HepG2 (cell line): ENCODE measurements around the gene YTHDF1. TPM values are rescaled to one million over a fixed set of nuclear protein-coding genes. Genes with fewer than 3 reads are reported as not detected.
A peak's percentile ranks its signal among the peaks of the same experiment; 100 is the strongest.

Source experiments
- ARID5B ChIP-seq: IDR thresholded peaks from 2 replicates; pipeline ENCODE4 v1.4.0; 2020; ENCODE audit warnings: mild to moderate bottlenecking, missing genetic modification reagents
- CSRNP1 ChIP-seq: sonication (generic); formaldehyde crosslinking; IDR thresholded peaks from 2 replicates; pipeline ENCODE4 v1.8.1; 2023; ENCODE audit warnings: mild to moderate bottlenecking, missing genetic modification reagents
- ERF ChIP-seq: IDR thresholded peaks from 2 replicates; pipeline ENCODE4 v1.6.1; 2018; ENCODE audit warnings: missing biosample characterization, missing genetic modification reagents
- FOXP4 ChIP-seq: sonication (generic); formaldehyde crosslinking; IDR thresholded peaks from 2 replicates; pipeline ENCODE4 v1.4.0; 2020; ENCODE audit warnings: missing genetic modification reagents
- KDM2A ChIP-seq: sonication (generic); formaldehyde crosslinking; IDR thresholded peaks from 2 replicates; pipeline ENCODE4 v1.4.0; 2020; ENCODE audit warnings: low read depth, missing genetic modification reagents, borderline replicate concordance
- MIER2 ChIP-seq: IDR thresholded peaks from 2 replicates; pipeline ENCODE4 v1.6.1; 2016; ENCODE audit warnings: missing biosample characterization, missing genetic modification reagents
- PATZ1 ChIP-seq: sonication (generic); formaldehyde crosslinking; IDR thresholded peaks from 2 replicates; pipeline ENCODE4 v1.4.0; 2020; ENCODE audit warnings: missing genetic modification reagents
- STAG1 ChIP-seq: sonication (generic); formaldehyde crosslinking; IDR thresholded peaks from 2 replicates; pipeline ENCODE4 v1.4.0; 2020; ENCODE audit warnings: missing genetic modification reagents
- THAP11 ChIP-seq: IDR thresholded peaks from 2 replicates; pipeline ENCODE4 v1.6.1; 2016; ENCODE audit warnings: missing biosample characterization, missing genetic modification reagents
- TSC22D2 ChIP-seq: sonication (generic); formaldehyde crosslinking; IDR thresholded peaks from 2 replicates; pipeline ENCODE4 v1.5.1; 2020; ENCODE audit warnings: missing genetic modification reagents, mild to moderate bottlenecking, borderline replicate concordance
- ZBTB42 ChIP-seq: sonication (generic); formaldehyde crosslinking; IDR thresholded peaks from 2 replicates; pipeline ENCODE4 v1.5.0; 2020; ENCODE audit warnings: mild to moderate bottlenecking, missing genetic modification reagents
- ZNF280B ChIP-seq: sonication (generic); formaldehyde crosslinking; IDR thresholded peaks from 2 replicates; pipeline ENCODE4 v1.5.0; 2020; ENCODE audit warnings: missing genetic modification reagents, mild to moderate bottlenecking, borderline replicate concordance
- ZNF30 ChIP-seq: sonication (generic); formaldehyde crosslinking; IDR thresholded peaks from 2 replicates; pipeline ENCODE4 v1.5.0; 2020; ENCODE audit warnings: mild to moderate bottlenecking, missing genetic modification reagents
- ZNF451 ChIP-seq: sonication (generic); formaldehyde crosslinking; IDR thresholded peaks from 2 replicates; pipeline ENCODE4 v1.5.0; 2020; ENCODE audit warnings: mild to moderate bottlenecking, missing genetic modification reagents
- ZNF615 ChIP-seq: sonication (generic); formaldehyde crosslinking; IDR thresholded peaks from 2 replicates; pipeline ENCODE4 v1.5.0; 2020; ENCODE audit warnings: mild to moderate bottlenecking, missing genetic modification reagents, borderline replicate concordance
- ZNF780A ChIP-seq: sonication (generic); formaldehyde crosslinking; IDR thresholded peaks from 2 replicates; pipeline ENCODE4 v1.8.0; 2022; ENCODE audit warnings: mild to moderate bottlenecking, missing genetic modification reagents, moderate library complexity
- ZNF839 ChIP-seq: sonication (generic); formaldehyde crosslinking; IDR thresholded peaks from 2 replicates; pipeline ENCODE4 v1.4.0; 2020; ENCODE audit warnings: missing genetic modification reagents, mild to moderate bottlenecking, borderline replicate concordance
- polyA plus RNA-seq, 8 experiments: library from polyadenylated mRNA; depleted of rRNA in 3 of 8; stranded (reverse) in 7 of 8; unstranded in 1 of 8; fragments of >200 nt; fragmentation: Illumina TruSeq in 4 of 8; extraction: Trizol in 4 of 8; gene quantifications; 2 replicates each; pipeline versions ENCODE4 v1.2.1 to v1.2.3, GENCODE V29; 2011 to 2016; ENCODE audit warnings: low read depth in 4 of 8, missing spikeins in 1 of 8, mixed read lengths in 1 of 8; ENCODE audit not compliant: insufficient read depth in 1 of 8
- total RNA-seq, 5 experiments: library from RNA; depleted of rRNA; stranded (reverse); fragments of >200 nt; fragmentation: Illumina TruSeq; extraction: Trizol; gene quantifications; 2 replicates each; pipeline ENCODE4 v1.2.3, GENCODE V29; 2016; ENCODE audit warnings: low read depth in 1 of 5

YTHDF1 gene
- total and polyA plus RNA-seq, 2 of the 13 experiments (the other 11 are each of a cell fraction or from before 2014, with no cell fraction given): 34.5 to 37.7 TPM

GRCh38 chr20:63223121-63223825 is 7.3 kb upstream of the YTHDF1 start (continued):
- 0 out of 2 replicates have a peak, but pooled peaks have one; percentile 45 for TF ChIP-seq ZNF280B
- TF ChIP-seq ZNF780A (CRISPR knock-in tag): no peak
- no peak for TF ChIP-seq ZNF451
- TF ChIP-seq ZNF615 (CRISPR knock-in tag): no peak
- TF ChIP-seq ZNF839 (CRISPR knock-in tag): peak; percentile 32; the same call in 1 of the 2 replicates
- TF ChIP-seq FOXP4 (CRISPR knock-in tag): no peak
- peak; percentile 34; the same call in 1 of the 2 replicates for TF ChIP-seq PATZ1 (CRISPR knock-in tag)
- TF ChIP-seq ZNF30: no peak
- TF ChIP-seq TSC22D2: 0 out of 2 replicates have a peak, but pooled peaks have one; percentile 32
- TF ChIP-seq ARID5B (CRISPR knock-in tag): 0 out of 2 replicates have a peak, but pooled peaks have one; percentile 8
- TF ChIP-seq STAG1 (CRISPR knock-in tag): peak; percentile 84
- TF ChIP-seq THAP11 (CRISPR knock-in tag): peak; percentile 29; the same call in 1 of the 2 replicates
- peak; percentile 28; the same call in 1 of the 2 replicates for TF ChIP-seq KDM2A
- no peak for TF ChIP-seq ZBTB42 (CRISPR knock-in tag)
- TF ChIP-seq ERF (CRISPR knock-in tag): peak; percentile 27; the same call in 1 of the 2 replicates
- 0 out of 2 replicates have a peak, but pooled peaks have one; percentile 25 for TF ChIP-seq MIER2
- no peak for TF ChIP-seq CSRNP1
